GM18909 (cell line): ENCODE data around the gene SSR2.
"Not testable (repeated sequence)": the region's sequence is repeated elsewhere in the genome, so short reads cannot be mapped to it uniquely, and the experiment has no call there.

Experiments used
- ATAC-seq: cut with Tn5 transposase; IDR thresholded peaks from one replicate; pipeline ENCODE4 v1.9.1; 2021; ENCODE audit warnings: mild to moderate bottlenecking; ENCODE audit not compliant: unreplicated experiment, poor library complexity

The SSR2 gene

DNA sequence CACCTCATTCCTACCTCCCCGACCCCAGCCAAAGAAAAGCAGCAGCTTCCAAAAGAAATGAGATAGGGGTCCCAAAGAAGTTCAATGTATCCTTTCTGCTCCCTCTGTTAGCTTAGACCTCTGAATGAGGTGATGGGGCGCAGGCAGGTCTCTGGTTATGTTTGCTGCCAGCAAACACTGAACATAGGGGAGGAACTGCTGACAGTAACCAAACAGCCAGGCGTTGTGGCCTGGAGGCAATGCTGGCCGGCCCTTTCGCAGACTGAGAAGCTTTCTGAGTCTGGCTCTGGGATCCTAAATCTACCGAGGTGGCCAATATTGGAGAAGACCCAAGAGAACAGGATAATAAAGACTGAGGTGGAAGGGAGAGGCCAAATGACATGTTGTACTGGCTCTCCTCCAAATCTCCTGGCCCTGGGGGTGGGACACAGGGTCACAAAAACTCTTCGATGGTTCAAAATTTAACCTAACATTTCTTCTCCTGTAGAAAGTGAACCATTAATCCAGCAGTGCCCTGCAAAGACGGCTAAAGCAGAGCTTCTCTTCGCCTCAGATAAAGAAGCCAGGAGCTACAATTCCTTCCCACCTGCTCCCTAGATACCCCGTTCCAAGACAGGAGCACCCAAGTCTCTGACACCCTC lies 19.6 kb downstream of the SSR2 start:
- ATAC-seq = no peak

- no peak for ATAC-seq
Observed at GRCh38 chr1:155999964-156000363, 20.8 kb downstream of the SSR2 start.

DNA sequence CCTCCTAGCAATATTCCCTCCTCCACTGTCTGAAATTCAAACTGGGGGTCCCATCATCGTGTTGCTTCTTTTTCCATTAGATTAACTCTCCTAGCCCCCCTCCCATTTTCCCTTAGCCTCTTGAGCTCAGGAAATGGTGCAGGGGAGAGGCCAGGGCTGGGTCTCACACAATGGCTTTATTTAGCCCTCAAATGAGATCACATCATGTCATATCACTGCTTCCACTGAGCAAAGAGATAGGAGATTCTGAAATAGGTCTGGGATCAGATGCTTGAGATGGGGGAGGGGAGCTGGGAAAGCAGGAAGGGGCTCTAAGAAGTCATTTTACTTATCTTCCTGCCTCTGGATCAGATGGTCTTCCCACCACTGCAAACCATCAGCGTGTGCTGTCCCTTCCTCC lies 24.6 kb downstream of the SSR2 start:
- ATAC-seq = no peak

GRCh38 chr1:155993595-155993994 lies 27.2 kb downstream of the SSR2 start:
- ATAC-seq = no peak

DNA sequence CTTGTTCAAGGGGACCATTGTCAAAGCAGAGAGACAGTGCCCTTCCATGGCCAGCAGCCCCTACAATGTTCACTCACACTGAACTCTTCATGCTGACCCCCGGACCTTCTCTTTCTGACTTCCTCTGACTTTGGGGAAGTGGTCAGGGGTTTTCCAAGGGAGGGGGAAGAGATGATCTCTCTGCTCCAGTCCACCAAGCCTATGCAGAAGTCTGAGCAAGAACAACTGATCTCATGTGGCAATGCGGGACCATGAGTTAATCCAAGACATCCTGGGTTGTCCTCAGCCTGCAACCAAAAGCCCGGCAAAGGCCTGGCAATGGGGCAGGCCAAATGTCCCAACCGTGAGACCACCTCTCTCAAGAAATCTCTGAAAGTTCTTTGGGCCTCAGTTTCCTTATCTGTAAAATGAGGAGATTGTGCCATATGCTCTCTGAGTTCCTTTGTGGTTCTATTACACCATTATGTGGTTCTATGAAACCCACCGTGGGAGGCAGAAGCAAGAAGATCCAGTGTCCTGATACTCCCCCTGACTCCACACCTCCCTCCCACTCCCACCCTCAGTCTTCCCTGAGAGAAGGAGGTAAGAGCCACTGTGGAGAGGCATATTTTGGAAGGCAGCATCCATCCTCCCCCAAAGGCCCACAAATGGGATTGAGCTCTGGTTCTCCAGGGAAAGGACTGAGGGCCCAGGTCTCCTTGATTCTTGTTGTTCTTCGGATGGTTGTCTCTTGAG lies 30.6 kb downstream of the SSR2 start:
- ATAC-seq = no peak

DNA sequence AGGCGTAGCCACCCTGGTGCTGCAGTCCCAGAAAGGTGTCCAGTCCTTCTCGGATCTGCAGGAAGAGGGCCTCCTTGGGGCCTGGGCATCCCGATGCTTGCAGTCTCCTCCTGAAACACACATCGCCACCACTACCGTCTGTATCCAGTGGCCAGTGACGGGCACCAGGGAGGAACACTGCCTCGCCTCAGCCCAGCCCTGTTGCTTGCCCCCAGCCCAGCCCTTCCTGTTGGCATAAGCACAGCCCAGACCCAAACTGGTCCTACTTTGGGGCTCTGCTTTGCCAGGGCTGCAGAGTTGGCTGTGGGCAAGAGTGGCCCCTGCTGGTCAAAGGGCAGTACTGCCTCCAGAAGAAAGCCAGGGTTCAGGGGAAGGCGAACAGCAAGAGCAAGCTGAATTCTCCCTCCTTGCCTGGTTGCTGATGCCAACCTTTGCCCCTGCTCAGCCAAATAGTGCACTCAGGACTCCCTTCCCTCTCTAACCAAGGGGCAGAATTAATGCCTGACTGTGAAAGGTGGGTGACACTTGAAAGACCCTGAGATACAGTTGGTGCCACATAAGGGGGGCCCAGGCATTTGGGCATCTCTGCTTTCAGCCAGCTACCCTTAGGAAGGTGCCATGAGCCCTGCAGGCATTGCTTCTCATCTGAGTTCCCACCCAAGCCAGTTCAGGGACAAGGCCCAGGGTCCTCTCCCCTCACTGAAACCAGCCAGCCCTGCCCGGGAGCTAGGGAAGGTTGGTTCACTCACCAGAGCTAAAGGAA lies 31.3 kb downstream of the SSR2 start:
- no peak for ATAC-seq

DNA sequence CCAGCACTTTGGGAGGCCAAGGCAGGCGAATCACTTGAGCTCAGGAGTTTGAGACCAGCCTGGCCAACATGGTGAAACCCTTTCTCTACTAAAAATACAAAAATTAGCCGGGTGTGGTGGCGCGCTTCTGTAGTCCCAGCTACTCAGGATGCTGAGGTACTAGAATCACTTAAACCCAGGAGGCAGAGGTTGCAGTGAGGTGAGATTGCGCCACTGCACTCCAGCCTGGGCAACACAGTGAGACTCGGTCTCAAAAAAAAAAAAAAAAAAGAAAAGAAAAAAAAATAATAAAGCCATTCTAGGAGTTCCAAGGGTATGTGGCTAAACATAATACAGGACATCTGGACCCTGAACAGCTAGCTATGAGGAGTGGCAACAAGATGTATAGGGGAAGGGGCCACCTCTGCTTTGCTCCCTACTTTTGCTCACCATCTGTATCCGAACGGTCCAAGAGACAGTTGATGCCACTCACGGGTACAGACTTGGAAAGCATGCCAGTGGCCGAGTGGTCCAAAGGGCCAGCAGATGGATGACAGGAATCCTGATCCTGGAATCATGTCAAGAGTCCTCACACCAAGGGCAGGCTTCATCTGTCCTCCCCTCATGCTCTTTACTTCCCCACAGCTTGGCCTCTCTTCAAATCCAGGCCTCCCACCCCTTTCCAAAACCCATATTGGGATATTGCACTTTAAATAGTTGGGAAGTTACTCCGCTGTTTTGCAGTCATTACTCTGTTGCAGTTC lies 35.7 kb downstream of the SSR2 start:
- not testable (repeated sequence) for ATAC-seq

DNA sequence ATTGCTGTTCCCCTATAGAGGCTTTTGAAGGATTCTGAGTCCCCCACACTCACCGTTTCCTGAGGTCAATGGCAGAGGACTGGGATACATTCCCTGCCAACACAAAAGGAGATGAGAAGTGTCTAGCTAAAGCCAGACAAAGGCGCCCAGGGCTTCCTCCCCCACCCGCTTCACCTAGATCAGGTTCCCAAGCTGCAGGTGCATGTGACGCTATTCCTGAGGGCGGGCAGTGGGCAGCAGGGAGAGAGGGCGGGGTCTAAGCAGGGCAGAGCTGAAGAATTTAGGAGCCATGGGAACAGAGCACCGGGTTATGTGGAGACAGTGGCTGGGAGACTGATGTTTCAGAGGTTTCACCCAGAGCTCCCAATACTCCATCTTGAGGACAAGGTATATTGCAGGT lies 36.4 kb downstream of the SSR2 start:
- ATAC-seq = no peak

GRCh38 chr1:155983191-155984024 lies 37.3 kb downstream of the SSR2 start:
- ATAC-seq = peak; percentile 52

- no peak for ATAC-seq
Observed at GRCh38 chr1:155982106-155982505, 38.6 kb downstream of the SSR2 start.

- ATAC-seq = no peak
Observed at GRCh38 chr1:155981266-155982088, 39.3 kb downstream of the SSR2 start.

- ATAC-seq = no peak
Observed at GRCh38 chr1:155979597-155980343, 41.0 kb downstream of the SSR2 start.

DNA sequence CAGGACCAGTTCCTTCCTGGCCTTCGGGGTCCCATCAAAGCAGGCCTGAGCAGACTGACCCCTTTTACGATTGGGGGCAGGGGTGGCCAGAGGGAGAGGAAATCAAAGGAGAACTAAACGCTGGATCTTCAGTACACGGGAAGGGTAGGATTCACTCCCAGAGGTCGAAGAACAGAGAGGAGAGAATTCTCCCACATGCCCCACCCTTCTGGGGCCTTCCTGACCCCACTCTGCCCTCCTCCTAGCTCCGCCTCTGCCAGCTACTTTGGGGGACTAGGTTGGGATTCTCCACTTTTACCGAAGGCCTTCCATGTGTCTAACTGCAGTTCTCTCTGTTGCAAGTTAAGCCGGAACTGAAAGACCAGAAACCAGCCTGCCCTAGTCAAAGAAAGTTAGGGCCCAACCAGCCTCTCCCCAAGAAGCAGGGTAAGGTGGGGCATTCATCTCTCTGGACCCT lies 41.8 kb downstream of the SSR2 start:
- ATAC-seq = no peak

DNA sequence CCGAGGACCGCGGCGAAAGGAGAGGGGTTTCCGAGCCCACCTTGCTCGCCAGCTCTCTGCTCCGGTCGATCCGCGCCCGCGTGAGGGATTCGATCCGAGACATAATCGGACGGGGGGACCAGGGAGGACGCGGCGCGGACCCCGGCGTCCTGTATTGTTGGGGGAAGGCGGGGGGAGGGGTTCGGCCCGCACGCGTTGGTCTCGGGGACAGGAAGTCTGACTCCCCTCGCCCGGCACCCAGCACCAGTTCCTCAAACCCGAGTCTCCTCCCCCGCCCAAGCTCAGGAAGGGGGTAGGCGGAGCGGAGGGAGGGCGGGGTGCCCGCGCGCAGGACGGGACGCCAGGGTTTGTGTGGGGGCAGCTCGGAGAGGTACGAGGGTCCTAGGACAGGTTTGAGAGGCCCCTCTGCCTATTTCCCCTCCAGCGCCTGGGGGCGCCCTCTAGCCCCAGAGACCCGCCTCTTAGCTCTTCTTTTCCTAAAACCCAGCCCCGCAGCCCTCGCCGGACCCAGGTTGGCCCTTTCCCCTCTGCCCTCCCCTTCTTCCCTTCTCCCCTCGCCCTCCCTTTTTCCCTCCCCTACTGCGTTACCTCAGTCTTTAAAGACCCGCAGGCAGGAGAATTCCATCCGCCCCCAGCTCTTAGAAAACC lies 42.3 kb downstream of the SSR2 start, which contains the start of gene ARHGEF2:
Gene ARHGEF2 (minus strand): TSS at position 223 of the 648 bp plus-strand sequence. CDS start 120 bp downstream, at position 103.
- peak; percentile 52 for ATAC-seq

DNA sequence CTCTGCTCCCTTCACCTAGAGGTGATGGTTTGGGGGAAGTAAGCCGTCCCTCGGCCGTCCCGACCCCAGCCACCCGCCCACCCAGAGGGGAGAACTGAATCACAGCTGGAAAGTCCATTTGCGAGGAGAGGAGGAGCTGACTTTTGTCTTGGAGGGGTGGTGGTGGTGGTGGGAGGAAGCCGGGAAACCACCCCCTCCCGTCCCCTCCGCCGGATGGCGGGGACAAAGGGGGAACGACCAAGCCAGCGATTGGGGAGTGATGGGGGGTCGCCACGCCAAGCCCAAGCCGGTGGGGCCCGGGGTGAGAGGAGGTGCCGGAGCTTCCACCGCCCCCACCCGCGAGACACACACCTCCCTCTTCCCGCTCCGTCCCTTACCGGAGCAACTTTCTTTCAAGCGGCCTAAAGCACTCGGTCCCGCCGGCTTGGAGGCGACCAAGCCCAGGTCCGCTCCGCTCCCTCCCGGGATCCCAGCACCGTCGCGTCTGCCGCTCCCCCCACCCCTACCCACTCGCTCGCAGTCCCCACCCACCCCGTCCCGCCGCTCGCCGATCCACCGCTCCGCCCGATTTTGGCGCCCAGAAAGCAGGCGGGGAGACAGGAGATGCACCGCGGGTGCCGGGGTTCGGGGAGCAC lies 42.9 kb downstream of the SSR2 start:
- no peak for ATAC-seq

DNA sequence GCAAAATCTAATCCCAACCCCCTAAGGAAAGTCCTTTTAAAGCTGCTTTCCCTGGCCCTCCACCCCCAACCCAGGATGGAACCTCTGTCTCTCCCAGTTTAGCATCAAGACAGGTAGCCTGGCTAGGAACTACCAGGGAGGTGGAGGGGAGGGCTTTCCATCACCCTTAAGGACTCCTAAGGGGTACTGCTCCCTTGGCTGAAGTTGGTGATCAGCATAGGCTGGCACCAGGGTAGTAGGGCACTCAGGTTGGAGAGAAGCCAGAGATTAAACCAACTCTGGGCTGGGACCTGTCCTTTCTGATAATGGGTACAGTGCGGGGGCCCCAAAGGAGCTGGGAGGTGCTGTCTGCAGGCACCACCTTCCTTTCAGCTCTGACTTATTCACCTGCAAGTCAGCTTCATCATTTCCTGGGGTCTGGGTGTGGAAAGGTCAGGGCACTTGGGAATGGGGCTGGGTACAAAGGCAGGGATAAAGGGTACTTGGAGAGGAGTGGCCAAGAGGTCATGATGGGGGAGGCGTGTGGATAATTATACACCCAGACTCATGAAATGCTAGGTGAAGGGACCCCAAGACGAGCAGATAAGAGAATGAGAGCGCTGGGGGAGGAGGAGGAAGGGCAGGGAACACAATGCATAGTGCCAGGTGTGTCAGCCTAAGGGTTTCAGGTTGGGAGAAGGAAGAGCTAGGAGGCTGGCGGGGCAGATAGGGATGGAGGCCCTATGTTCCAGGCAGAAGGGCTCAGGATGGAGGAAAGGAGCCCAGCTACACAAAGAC lies 43.6 kb downstream of the SSR2 start:
- no peak for ATAC-seq
